T-helper 9 cell (primary cell): ENCODE measurements around the gene MSL3B.

Source experiments
- DNase-seq: peaks from one replicate; pipeline ENCODE4 v3.0.0-alpha.2; 2020

Gene MSL3B

GRCh38 chr2:233852056-233852455 lies 16.1 kb downstream of the MSL3B start:
- DNase-seq, result no peak

DNA sequence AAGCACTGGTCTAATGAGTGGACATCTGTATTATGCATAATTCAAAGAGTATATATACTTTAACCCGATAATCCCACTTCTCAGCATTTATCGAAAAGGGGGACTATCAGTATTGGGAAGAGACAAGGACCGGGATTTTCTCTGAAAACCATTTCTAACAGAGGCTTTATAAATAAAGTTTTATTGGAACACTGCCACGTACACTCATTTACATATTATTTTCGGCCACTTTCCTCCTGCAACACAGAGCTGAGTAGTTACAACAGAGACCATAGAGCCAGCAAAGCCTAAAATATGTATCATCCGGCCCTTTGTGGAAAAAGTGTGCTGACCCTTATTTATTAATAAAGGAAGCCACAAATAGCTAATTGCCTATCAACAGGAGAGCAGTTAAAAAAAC lies 17.0 kb downstream of the MSL3B start:
- no peak for DNase-seq

DNA sequence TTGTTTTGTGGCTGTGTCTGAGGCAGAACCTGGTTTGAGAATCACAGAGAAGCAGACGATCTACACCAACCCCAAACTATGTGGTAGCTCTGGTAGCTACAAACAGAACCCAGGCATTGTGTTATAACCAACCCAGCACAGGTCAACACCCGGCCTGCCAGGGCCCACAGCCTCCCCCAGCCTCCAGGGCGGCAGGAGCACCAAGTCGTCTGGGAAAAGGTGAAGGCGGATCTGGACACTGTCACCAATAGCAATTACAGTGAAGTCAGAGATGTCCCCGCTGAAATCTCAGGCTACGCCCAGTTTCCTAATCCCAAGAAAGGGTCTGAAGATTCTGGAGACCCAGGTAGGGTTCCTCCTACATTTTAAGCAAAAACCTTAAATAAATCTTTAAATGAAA lies 17.4 kb downstream of the MSL3B start:
- DNase-seq, result no peak

- no peak for DNase-seq
These were observed 18.4 kb downstream of the MSL3B start for GRCh38 chr2:233849607-233850271.

DNA sequence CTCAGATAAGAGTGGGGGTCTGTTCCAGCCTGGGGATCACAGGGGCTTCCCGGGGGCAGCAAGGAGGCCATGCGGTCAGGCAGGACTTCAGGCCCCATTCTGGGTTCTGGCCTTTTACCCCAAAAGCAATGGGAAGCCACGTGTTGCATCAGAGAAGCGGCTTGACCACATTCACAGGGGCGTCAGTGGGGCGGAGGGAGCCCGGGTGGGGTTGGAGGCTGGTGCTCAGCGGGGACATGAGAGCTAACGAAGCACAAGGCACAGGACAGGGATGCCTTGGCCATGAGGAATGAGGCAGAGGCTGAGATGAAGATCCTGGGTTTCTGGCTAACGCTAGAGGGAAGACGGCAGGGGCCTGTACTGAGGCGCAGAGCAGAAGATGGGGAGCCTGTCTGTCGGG lies 19.9 kb downstream of the MSL3B start:
- DNase-seq, result no peak

GRCh38 chr2:233847248-233847898 lies 20.8 kb downstream of the MSL3B start:
- DNase-seq, result no peak

DNA sequence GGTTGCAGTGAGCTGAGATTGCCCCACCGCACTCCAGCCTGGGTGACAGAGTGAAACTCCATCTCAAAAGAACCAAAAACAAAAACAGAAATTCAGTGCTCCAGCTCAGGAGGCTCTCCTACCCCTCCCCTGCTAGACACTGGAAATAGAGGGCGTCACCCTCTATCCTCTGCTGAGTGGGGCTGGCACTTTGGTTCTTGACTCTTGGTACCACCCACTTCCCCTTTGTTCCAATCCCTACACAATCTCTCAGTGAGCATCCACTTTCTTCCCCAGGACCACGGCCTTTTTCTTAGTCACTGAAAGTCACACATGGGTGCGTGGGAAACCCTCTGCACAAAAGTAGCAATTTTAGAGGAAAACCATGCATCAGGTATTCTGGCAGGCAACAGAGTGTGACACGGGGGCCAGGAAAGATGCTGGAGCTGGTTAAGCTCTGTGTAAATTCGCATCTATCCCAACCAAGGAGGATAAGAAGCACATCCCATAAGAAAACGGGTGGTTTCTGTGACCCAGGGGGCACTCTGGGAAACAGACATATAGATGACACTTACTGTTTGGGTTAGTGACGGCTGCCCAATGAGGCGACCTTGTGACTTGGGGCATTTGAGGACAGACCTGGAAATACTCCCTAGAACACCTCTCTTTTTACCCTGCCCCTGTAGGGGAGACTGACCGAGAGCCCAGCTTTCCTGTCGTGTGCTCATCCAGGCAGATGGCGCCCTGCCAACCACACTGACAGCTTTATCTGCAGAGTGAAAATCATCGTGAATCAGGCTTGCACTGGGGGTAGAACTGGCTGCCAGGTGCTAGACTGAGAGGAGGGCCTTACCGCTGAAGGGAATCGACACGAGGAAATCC lies 21.6 kb downstream of the MSL3B start:
- no peak for DNase-seq

DNA sequence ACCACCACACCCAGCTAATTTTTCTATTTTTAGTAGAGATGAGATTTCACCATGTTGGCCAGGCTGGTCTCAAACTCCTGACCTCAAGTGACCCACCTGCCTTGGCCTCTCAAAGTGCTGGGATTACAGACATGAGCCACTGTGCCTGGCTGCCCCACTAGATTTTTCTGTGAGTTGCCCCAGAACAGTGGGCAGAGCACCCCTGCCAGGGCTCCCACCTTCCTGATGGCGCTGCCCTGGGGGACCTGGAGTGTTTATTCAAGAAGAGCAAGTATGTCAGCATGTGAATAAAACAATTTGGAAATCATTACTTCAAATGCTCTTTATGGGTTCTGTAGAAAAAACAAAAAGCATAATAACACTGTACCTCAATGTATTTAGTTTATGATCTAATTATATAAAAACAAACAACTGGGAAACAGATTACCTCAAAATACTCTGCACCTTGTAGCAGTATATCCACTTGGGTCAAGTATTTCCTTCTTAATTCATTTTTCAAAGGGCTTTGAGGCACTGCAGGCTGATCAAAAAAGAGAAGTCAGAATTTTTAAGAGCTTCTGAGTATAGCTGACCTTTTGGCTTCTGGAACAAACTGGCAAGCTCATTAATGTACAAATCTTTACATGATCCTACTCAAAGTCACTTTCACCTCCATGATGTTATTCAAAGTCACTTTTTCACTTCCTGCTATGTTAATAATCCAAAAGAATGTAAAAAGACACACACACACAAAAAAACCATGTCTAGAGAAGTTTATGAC lies 22.7 kb downstream of the MSL3B start:
- no peak for DNase-seq

DNA sequence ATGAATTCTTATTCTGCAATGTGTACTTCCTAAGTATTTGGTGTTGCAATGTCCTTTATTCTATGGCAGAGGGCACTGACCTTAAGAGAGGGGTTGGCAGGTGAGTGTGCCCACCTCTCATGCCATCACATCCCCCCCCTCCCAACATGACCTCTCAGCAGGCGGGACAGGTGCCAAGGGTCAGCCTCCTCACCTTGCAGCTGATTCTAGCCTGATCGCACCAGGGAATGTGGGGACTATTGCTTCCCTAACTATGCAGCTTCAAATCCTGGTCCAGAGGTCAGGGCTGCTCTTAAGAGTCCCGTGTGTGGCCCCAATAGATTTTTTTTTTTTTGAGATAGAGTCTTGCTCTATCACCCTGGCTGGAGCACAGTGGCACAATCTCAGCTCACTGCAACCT lies 23.4 kb downstream of the MSL3B start:
- DNase-seq, result no peak

DNA sequence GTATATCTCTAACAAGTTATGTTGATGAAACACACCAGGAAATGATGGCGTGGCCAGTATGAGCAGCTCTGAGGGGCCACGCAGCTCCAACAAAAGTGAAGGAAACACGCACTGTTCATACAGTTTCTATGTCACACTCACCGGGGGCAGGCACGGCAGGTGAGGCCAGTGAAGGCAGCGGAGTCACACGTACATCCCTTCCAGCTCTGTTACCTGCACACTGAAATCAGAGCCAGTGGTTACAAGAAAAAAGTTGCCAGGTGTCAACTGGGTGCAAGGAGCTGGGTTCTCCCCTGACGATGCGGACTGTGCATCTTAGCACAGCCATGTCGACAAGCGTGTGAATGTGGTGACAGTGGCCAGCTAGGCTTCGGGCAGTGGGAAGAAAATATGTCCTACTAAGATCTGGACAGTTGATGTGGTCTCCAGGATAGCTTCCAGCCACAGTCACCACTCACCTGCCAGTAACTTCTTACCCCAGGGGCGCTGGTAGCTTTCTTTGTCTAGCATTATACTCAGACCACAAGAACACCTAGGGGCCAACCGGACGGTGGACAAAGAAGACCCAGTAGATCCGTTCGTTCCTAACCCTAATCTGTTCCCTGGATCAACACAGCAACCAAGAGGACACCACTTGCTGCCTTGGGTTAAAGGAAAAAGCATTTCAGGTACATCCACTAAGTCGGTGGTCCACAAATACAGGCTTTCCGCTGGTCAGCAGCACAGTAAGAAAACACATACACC lies 23.9 kb downstream of the MSL3B start:
- DNase-seq, result no peak

- DNase-seq, result no peak
These were observed 27.0 kb downstream of the MSL3B start for GRCh38 chr2:233841183-233841582.

GRCh38 chr2:233840520-233840919 lies 27.7 kb downstream of the MSL3B start:
- DNase-seq, result no peak

GRCh38 chr2:233839447-233839820 lies 28.8 kb downstream of the MSL3B start:
- no peak for DNase-seq

DNA sequence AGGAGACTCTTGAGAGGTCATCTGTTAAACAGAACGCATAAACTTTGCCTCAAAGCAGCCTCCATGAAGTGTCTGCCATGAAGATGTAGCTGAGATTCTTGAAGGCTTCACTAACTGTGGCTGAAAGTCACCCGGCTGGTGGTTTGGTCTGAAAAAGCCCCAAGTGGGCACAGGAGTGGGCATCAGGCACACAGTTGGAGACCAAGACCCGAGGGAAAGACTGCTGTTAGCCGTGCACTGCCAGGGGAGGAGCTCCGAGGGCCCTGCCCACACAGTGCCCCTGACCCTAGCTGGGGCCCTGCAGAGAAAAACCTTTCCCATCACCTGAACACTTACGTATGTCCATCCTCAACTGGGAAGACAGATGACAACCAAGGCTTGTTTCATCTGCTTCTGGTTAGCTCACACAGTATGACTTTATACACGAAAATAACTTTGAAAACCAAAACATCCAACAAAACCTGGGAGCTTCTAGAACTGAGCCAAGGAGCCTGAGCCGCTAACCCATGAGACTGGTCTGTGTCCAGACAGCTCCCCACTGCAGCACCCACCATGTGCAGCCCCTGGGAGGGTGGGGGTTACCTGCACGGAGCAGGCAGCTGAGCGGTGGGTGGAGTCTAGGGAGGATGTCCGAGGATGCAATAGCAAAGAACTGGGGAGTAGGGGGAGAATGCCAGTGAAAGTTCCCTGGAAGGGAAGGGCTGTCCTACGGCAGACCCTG lies 29.3 kb downstream of the MSL3B start:
- DNase-seq, result no peak

- DNase-seq, result no peak
These were observed 29.9 kb downstream of the MSL3B start for GRCh38 chr2:233838251-233838650.

GRCh38 chr2:233837694-233838229 lies 30.4 kb downstream of the MSL3B start:
- DNase-seq, result no peak

DNA sequence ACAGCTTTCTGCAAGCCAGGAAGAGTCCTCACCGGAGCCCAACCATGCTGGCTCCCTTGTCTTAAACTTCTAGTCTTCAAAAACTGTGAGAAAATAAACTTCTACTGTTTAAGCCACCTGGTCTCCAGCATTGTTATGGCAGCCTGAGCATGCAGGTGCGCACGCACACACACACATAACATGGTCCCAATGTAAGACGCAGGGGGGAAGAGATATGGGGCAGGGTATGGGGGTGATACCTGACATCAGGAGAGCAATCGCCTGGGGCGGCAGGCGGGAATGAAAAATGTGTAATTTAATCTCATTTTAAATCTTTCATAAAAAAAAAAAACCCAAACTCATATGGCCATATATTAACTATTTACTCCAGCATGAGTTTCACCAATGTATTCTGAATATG lies 31.8 kb downstream of the MSL3B start:
- DNase-seq, result no peak

DNA sequence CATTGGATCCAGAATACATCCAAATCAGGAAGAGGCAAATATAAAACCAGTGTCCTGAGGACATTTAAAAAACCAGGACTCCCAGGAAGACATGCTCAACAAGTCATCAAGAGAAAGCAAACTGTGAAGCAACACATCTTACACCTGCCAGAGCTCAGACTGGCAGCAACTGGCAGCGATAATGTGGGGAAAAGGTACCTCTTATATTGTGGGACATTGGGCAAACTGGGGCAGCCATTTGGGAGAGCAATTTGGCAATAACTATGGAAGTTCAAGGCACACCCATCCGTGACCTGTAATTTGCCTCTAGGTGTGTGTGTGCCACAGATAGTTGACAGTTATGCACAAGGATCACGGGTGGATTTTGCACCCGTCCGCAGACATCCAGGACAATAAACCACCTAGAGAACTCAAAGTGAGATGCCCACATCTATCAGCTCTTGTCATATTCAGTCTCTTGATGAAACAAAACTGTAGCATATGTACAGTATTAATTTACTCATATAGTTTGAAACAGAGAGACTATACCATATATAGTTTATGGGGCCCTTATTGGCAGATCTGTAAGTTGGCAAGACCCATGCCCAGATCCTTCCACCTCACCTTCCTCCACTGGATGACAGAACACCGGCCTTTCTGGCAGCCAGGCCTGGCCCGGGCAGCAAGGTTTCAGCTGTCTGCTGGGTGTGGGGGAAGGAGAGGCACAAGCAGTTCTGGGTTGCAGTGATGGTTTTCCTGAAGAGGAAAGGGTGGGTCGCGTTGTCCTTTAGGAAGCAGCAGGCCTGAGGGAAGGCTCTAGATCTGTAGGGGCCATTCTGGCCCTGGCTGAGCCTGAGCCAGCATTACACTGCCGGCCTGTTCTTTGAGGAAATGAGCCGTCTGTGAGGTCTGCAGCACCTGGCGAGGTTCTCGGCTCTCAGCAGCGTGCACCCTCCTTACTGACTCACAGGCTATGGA lies 32.7 kb downstream of the MSL3B start:
- no peak for DNase-seq

- no peak for DNase-seq
These were observed 34.8 kb downstream of the MSL3B start for GRCh38 chr2:233833345-233833744.

- DNase-seq, result no peak
These were observed 35.3 kb downstream of the MSL3B start for GRCh38 chr2:233832869-233833311.
